NCI-H1436 treated with DMSO at 0.1 percent for 48 hours (cell line): ENCODE measurements around the gene FITM2.
"Not testable (repeated sequence)": the region's sequence is repeated elsewhere in the genome, so short reads cannot be mapped to it uniquely, and the experiment has no call there.

Source experiments
- DNase-seq: peaks from one replicate; lab custom pipeline; 2025; lab: John Stamatoyannopoulos, UW

The FITM2 gene

DNA sequence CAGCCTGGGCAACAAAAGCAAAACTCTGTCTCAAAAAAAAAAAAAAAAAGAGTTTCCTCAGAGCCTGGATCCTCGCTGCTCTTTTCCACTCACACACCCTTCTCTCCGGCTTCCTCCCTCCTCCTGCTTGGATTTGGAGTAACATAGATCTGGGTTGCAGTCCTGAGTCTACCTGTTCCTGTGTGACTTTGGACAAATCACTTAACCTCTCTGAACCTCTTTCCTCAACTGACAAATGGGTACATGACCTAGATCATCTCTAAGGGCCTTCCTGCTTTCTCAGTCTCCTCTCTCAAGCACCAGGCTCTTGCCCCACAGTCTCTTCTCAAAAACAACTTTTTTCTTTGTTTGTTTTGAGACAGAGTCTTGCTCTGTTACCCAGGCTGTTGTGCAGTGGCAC is 20.2 kb upstream of the FITM2 start:
- DNase-seq = no peak

DNA sequence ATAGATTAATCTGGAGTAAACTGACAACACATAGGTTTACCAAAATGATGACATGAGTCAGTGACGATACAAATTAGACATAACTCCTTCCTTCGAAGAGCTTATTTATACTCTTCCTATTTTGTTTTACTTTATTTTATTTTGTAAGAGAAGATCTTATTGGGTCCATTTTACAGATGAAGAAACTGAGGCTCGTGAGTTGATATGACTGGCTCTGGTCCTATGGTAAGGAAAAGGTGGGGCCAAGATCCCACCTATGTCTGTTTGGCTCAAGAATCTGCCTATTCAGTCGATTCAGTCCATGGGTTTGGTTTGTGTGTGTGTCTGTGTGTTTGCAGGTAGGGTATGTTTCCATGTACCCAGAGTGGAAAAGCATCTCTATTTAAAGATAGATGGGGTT is 17.4 kb upstream of the FITM2 start:
- no peak for DNase-seq

- DNase-seq = not testable (repeated sequence)
These were observed 16.7 kb upstream of the FITM2 start for GRCh38 chr20:44327748-44328147.

- no peak for DNase-seq
These were observed 15.6 kb upstream of the FITM2 start for GRCh38 chr20:44326391-44327159.

GRCh38 chr20:44324343-44324742 is 13.3 kb upstream of the FITM2 start:
- no peak for DNase-seq

GRCh38 chr20:44319839-44320422 is 8.9 kb upstream of the FITM2 start:
- no peak for DNase-seq

- no peak for DNase-seq
These were observed 3.9 kb upstream of the FITM2 start for GRCh38 chr20:44314870-44315269.

DNA sequence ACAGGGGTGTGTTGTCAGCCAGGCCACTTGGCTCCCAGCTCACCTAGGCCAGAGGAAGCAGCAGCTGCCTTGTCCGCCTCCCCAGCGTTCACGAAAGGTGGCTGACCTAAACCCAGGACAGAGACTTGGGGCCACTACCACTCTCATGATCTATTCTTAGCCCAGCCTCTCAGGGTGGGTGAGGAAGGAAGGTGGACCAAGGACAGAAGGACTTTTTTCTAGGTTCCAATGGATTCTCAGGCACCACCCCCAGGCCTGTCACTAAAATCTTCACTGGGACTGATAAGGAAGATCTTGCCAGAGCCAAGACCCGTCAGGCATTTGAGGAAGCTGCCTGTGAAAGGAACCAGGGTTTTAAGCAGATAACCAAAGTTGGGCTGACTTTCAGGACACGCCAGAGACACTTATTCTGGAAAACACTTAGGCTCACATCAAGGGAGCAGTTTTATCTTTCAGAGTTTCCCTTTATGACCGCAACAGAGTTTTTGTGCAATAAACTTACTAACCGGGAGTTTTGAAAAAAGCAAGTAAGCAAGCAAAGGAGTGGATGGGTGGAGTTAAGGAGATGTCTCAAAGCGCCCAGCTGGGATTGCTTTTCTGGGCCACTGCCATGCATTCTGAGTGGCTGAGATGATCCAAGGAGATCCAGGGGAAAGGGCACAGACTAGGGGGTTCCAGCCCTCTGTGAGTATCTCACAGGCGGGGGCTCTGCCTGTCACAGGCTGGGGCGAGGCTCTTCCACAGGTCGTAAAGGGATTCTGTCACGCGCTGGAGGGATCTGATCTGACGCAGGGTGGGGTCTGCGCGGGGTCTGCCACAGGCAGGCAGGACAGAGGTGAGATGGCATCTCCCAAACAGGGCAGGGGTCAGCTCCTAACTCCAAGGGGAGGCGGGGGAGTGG is 989 bp downstream of the FITM2 start:
- DNase-seq = no peak

DNA sequence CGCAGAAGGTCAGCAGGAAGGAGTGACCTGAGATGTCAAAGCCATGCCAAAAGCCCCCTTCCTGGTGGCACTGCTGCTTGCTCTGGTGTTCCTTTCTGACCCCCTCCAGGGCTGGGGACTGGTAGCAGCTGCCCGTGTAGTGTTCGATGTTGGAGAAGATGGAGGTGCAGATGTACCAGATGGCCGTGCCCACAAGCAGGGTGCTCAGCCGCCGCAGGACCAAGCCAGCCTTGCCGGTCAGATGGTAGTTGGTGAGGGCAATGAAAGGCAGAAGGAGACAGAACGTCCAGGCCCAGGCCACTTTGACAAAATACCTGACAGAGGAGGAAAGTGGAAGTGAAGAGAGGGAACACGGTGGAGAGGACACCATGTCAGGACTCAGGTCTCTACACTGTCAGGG is 4.1 kb downstream of the FITM2 start:
- DNase-seq = no peak

GRCh38 chr20:44304383-44304782 is 6.6 kb downstream of the FITM2 start:
- no peak for DNase-seq

GRCh38 chr20:44302736-44303135 is 8.3 kb downstream of the FITM2 start:
- no peak for DNase-seq

- DNase-seq = no peak
These were observed 8.9 kb downstream of the FITM2 start for GRCh38 chr20:44302026-44302669.

GRCh38 chr20:44301285-44301684 is 9.7 kb downstream of the FITM2 start:
- DNase-seq = no peak

DNA sequence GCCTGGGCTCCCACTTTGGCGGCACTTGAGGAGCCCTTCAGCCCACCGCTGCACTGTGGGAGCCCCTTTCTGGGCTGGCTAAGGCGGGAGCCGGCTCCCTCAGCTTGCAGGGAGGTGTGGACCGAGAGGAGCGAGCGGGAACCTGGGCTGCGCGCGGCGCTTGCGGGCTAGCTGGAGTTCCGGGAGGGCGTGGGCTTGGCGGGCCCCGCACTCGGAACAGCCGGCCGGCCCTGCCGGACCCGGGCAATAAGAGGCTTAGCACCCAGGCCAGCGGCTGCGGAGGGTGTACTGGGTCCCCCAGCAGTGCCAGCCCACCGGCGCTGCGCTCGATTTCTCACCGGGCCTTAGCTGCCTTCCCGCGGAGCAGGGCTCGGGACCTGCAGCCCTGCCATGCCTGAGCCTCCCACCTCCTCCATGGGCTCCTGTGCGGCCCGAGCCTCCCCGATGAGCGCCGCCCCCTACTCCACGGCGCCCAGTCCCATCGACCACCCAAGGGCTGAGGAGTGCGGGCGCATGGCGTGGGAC is 11.9 kb downstream of the FITM2 start:
- DNase-seq = not testable (repeated sequence)

DNA sequence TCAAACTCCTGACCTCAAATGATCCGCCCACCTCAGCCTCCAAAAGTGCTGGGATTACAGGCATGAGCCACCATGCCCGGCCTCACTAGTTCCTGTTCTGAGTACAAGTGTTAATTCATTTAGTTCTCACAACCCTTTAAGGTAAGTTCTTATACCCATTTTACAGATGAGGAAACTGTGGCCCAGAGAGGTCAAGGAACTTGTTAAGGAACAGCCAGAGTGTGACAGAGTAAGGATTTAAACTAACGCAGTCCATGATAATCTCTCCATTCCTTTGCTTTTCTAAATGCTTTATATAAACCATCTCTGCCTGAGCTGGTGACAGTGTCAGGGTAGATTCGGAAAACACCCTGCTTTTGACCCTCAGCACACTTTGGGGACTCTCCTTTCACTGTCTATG is 13.3 kb downstream of the FITM2 start:
- DNase-seq = no peak

DNA sequence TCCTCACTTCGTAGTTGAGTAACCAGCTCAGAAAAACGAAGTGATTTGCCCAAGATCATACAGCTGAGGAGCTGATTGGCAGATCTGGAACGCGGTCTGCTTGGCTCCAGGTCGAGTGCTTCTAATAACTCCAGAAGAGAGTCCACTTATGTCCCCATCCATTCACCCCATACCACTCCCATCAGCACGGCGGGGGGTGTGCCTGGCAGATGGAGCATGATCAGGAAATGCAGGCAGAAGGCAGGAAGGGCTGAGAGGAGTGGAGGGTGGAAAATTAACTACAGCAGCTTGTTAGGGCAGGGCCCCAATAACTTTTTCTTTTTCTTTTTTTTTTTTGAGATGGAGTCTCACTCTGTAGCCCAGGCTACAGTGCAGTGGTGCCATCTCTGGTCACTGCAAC is 15.0 kb downstream of the FITM2 start:
- DNase-seq = no peak

GRCh38 chr20:44291754-44292153 is 19.2 kb downstream of the FITM2 start:
- no peak for DNase-seq

- no peak for DNase-seq
These were observed 22.8 kb downstream of the FITM2 start for GRCh38 chr20:44288252-44288651.

- DNase-seq = no peak
These were observed 23.5 kb downstream of the FITM2 start for GRCh38 chr20:44287272-44288097.

- DNase-seq = no peak
These were observed 27.0 kb downstream of the FITM2 start for GRCh38 chr20:44284032-44284431.

- DNase-seq = no peak
These were observed 28.8 kb downstream of the FITM2 start for GRCh38 chr20:44282192-44282591.
